Measurements from ENCODE around the gene CPLX1.
"Not testable (repeated sequence)": the region's sequence is repeated elsewhere in the genome, so short reads cannot be mapped to it uniquely, and the experiment has no call there.

Gene CPLX1

DNA sequence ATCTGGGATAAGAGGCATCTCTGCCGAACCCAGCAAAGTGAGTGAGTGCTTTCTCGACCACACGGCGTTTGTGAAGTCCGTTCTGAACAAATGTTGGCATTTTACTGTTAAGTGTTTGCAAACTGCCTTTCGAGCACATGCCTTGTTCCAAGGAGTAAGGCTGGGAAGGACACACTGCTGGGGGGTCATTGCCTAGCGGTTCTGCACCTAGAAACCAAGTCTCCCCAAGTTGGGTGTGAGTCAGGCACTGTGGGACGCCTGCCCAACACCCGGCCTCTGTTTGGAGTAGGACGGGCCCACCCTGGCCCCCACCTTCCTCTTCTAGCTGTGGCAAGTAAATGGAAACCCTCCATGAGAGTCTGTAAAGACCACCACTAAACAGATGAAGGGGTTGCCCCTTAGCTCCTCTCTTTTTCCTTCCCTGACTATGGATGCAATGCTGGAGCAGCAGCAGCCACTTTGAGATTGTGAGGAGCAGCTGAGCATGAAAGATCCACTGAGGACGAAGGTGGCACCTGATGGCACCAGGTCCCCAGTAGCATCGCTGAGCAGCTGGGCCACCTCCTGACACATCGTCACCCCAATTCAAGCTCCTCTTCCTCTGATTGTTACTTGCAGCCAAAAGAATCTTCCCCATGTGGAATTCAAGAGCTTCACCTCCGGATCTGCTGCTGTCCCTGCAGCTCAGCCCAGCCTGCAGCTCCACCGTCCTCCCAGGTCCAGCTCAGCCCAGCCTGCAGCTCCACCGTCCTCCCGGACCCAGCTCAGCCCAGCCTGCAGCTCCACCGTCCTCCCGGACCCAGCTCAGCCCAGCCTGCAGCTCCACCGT, 6.3 kb downstream of the CPLX1 start:
- no peak for DNase-seq

GRCh38 chr4:818106-818921, 7.6 kb downstream of the CPLX1 start:
- DNase-seq: no peak

GRCh38 chr4:815464-816146, 10.3 kb downstream of the CPLX1 start:
- DNase-seq: no peak

DNA sequence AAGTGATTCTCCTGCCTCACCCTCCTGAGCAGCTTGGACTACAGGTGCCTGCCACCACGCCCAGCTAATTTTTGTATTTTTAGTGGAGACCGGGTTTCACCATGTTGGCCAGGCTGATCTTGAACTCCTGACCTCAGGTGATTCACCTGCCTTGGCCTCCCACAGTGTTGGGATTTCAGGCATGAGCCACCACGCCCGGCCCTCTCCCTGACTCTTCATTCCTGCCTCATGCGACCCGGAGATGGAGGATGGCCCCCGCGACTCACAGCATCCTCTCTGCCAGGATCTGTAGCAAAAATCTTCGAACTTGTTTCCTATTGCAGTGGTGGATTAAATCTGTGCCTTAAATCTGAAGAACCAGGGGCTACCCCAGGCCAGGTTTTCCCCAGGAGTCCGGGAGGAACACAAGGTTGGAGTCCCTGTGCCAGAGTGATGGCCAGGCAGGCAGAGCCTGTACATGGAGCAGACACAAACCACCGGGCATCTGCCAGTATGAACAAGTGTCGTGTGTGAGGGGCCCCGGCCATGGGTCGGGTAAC, 11.5 kb downstream of the CPLX1 start:
- no peak for DNase-seq

GRCh38 chr4:813900-814299, 12.0 kb downstream of the CPLX1 start:
- DNase-seq: no peak

DNA sequence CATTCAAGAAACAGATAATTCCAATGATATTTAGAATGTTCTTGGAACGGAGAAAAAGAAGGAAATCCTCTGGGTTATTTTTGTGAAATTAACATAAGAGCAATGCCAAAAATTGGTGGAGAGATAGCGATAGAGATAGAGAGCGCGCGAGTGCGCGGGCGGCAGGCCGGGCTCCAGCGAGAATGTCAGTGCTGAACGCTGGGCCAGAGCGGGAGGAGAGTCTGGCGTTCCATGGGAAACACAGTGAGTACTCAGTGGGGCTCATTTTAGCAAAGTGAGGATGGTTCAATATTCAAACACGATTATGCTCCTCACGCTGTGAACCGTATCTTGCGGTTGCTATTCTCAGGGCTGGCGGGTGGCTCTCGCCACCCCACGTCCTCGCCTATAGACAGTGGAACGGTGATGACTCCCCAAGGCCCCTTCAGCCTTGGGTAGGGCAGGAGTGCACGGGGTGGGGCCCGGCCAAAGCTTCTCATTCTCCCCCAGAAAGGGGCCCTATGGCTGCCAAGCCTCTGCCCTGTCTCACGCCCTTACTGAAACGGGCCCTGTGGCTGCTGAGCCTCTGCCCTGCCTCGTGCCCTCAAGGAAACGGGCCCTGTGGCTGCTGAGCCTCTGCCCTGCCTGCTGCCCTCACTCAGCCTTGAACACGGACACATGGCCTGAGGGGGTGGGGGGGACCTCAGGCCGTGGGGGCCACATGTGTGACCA, 16.9 kb downstream of the CPLX1 start:
- no peak for DNase-seq

- DNase-seq: no peak
Measured at GRCh38 chr4:807792-808191, 18.1 kb downstream of the CPLX1 start.

GRCh38 chr4:806979-807378, 18.9 kb downstream of the CPLX1 start:
- not testable (repeated sequence) for DNase-seq

- DNase-seq: no peak
Measured at GRCh38 chr4:804804-805203, 21.1 kb downstream of the CPLX1 start.

DNA sequence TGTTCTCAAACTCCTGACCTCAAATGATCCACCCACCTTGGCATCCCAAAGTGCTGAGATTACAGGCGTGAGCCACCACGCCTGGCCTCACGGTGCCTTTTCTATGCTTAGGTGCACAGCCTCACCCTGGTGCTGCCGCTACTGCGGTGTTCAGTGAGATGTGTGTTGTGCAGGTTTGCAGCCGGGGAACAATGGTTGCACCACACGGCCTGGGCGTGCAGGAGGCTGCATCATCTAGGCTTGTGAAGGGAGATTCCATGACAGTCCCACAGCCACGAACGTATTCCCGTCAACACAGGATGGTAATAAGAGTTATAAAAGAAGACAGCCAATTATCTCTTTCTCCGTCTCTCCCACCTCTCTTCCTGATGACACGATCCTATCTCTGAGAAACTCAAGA, 22.0 kb downstream of the CPLX1 start:
- DNase-seq: no peak

GRCh38 chr4:801436-802124, 24.3 kb downstream of the CPLX1 start:
- no peak for DNase-seq

DNA sequence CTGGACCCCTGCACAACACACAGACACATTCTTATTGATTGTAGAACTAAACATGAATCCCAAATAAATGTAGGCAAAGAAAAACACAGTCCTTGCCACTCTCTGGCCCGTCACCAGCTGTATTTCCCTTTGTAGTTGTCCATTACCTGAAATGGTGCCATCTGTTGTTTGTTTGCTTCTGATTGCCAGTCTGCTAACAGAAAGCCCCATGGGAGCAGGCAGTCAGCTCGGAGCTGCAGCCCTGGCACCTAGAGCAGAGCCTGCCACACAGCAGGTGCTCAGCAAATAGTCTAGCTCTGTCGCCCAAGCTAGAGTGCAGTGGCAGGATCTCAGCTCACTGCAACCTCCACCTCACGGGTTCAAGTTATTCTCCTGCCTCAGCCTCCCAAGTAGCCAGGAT, 28.9 kb downstream of the CPLX1 start:
- no peak for DNase-seq

GRCh38 chr4:796206-796605, 29.7 kb downstream of the CPLX1 start:
- DNase-seq: no peak

DNA sequence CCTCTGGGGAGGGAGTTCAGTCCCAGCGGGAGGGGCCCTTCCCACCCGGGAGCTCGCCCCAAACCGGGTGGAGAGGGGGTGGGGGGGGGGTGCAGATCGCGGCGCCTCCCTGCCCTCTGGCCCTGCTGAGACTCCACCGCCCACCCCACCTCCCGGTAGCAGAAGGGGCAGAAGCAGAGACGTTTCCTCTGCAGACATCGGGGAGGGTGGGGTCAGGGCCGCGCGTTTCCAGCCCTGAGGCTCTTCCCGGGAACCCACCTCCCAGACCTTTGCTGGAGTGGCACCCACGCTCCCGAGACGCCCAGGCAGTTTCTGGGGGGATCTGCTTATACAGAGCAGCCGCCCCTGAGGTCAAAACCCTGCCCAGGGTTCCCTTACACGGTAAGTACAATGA, 30.2 kb downstream of the CPLX1 start:
- DNase-seq: no peak

- DNase-seq: peak; percentile 26
Measured at GRCh38 chr4:794900-795725, 30.8 kb downstream of the CPLX1 start.

GRCh38 chr4:793941-794621, 31.8 kb downstream of the CPLX1 start:
- DNase-seq: peak; percentile 29

DNA sequence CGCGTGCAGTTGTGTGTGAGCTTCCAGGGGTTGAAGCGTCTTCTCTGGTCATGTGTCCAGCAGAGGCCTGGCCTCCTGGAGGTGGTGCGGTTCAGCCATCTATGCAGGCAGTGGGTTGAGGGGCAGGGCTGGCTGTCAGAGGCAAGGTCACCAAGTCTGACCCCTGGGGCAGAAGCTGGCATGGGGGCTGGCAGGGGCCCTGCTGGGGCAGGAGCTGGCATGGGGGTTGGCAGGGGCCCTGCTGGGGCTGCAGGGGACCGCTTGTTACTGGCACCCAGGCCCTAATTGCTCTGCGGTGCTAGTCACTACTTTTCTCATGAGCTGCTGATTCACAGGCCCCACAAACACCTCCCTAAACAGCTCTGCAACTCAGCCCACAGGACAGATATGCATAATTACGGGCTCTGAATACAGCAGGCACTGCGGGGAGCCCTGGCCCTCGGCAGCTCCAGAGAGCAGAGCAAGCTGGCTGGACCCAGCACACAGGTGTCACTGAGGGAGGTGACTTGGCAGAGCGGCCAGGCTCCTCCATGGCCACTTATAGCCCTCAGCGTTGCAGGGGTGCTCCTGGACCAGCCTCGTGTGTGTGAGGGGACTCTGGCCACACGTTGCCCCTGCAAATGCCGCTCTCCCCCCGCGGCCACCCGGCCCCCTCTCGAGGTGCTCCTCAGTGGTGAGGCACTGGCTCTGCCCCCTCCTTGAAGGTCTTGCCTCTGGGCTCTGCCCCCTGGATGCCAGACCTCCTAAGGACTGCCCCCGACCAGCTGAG, 32.7 kb downstream of the CPLX1 start:
- no peak for DNase-seq

- DNase-seq: no peak
Measured at GRCh38 chr4:792626-793092, 33.3 kb downstream of the CPLX1 start.
